Loucy (cell line): ENCODE results near the gene RNASET2.

ENCODE experiments used
- CTCF ChIP-seq: fragments of 200-600 bp; sonication (generic); conservative IDR thresholded peaks from 2 replicates; pipeline ENCODE4 v1.5.1; 2014; ENCODE audit warnings: mild to moderate bottlenecking, antibody characterized with exemption, low read length
- EZH2phosphoT487 ChIP-seq: fragments of 200-600 bp; IDR thresholded peaks from 2 replicates; pipeline ENCODE4 v1.6.1; 2018; ENCODE audit warnings: antibody characterized with exemption, mild to moderate bottlenecking, moderate library complexity, borderline replicate concordance

DNA sequence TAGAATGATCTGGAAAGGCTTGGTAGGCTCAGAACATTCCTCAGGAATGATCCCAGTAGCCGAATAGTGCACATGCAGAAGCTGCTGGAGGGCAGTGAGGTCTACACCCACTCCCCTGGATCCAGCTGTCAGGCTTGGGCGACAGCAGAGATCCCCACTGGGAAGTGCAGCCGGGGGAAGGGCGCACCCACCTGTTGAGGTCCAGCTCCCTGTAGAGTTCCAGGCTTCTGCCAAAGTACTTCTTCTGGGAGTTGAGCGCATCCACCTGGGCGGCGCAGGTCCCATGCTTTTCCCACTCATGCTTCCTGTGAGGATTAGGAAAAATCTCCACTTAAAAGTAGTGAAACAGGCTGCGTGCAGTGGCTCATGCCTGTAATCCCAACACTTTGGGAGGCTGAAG lies 17.6 kb downstream of the RNASET2 start:
- TF ChIP-seq CTCF = no peak
- TF ChIP-seq EZH2phosphoT487 = no peak
